Lower lobe of right lung (tissue), 2 donors: ENCODE results near the gene PDK4. TPM values are rescaled to one million over a fixed set of nuclear protein-coding genes. Genes with fewer than 3 reads are reported as not detected.

Source experiments
- ATAC-seq, 2 donors: fragments of 200-7000 bp; cut with Tn5 transposase; one replicate each; pipeline ENCODE4 v1.9.1; 2020 to 2022; ENCODE audit warnings: mild to moderate bottlenecking in 2 of 2, moderate library complexity in 2 of 2
- DNase-seq: peaks from one replicate; pipeline ENCODE4 v3.0.0-alpha.2; 2020
- H3K27ac ChIP-seq: fragments of 200-600 bp; one replicate; pipeline ENCODE4 v1.8.0; 2022
- H3K27me3 ChIP-seq: fragments of 200-600 bp; one replicate; pipeline ENCODE4 v1.8.0; 2022; ENCODE audit warnings: low read depth
- H3K36me3 ChIP-seq: fragments of 200-600 bp; one replicate; pipeline ENCODE4 v1.8.0; 2022; ENCODE audit warnings: mild to moderate bottlenecking
- H3K4me1 ChIP-seq: fragments of 200-600 bp; one replicate; pipeline ENCODE4 v1.8.0; 2022
- H3K4me3 ChIP-seq: fragments of 200-600 bp; one replicate; pipeline ENCODE4 v1.8.0; 2022; ENCODE audit warnings: mild to moderate bottlenecking
- H3K9me3 ChIP-seq: fragments of 200-600 bp; one replicate; pipeline ENCODE4 v1.8.0; 2022
- intact Hi-C: fragments of 100-400 bp; cut with DNase I; formaldehyde crosslinking; loops from one replicate; pipeline ENCODE4 v1.11.0; 2022
- long read RNA-seq: library from polyadenylated mRNA; unstranded; transcript quantifications from one replicate; pipeline ENCODE4 v2.0.0, GENCODE V29; 2021
- total RNA-seq: library from RNA; stranded (reverse); fragmentation: NEBNext Ultra II Directional; extraction: Animal tissue kit (Norgen Biotek cat#: 25700); gene quantifications from one replicate; pipeline ENCODE4 v1.2.1, GENCODE V29; 2021
- TF ChIP-seq, protein P1 (sequence below): fragments of 200-600 bp; IDR thresholded peaks from one replicate; pipeline ENCODE4 v1.8.0; 2022; ENCODE audit warnings: antibody characterized with exemption, mild to moderate bottlenecking
- donor health status: DM: no; HTN: yes; CAD: no; lungs with severe emphysema.

The PDK4 gene
- 243 TPM for total RNA-seq
- long read RNA-seq, transcript PDK4-201 (11 exons, 3,576 nt) = major isoform, 338 of 411 reads
- long read RNA-seq, partial matches to known transcripts = 42 of 411 reads
- long read RNA-seq, other reads (novel, unspliced or antisense) = 28 of 411 reads

DNA sequence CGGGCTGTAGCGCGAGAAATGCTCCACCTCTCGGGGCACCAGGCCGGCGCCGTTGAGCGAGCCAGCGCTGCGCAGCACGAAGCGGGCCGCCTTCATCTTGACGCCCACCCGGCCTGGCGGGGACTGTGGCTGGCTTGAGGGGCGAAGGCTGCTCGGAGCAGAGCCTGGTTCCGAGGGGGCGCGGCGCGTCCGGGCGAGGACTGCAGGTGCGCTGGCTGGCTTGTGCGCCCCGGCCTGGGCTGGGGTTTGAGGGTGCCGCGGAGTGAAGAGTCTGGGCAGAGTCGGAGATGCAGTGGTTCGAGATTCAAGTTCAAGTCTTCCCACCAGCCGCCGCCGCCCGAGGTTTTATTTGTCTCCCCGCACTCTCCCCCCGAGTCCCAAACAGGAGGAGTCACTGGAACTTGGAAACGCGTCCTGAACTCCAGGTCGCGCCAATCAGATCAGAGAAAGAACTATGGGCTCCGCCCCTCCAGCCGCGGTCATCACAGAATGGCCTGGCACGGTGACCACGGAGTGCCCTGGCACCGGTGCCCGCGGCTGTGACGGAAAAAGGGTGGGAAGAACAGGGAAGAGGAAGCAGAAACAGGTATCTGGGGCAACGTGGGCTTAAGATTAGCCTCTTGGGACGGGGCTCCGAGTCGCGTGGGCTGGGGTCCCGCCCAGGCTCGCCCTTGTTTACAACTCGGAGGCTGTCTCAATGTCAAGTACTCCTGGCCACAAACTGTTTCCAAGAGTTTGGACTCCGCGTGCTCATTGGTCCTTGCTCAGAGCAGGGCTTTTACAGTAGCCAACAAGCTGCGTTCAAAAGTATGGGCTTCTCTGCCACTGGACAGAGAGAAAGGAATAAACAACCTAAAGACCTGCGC lies at the start of gene PDK4:
TSS of gene PDK4 (minus strand) at position 319 of the 866 bp plus-strand sequence. CDS start at position 96, 223 bp downstream.
- ATAC-seq = peak; percentile 98 to 99
- intact Hi-C loops = loop anchor here (10.0 kb wide), 1 partner anchor 88 kb away; no protein-coding TSS in a partner anchor
- Histone ChIP-seq H3K4me3 (peak within 1 kb of the TSS; percentile 85), H3K27me3 (no peaks in the 10 kb centered on the region), H3K27ac (peak within 1 kb of the TSS; percentile 97), H3K36me3 (peaks cover 31% of the 10 kb centered on the region), H3K9me3 (no peaks in the 10 kb centered on the region), H3K4me1 (peaks cover 33% of the 10 kb centered on the region)
- TF ChIP-seq, protein P1, sequence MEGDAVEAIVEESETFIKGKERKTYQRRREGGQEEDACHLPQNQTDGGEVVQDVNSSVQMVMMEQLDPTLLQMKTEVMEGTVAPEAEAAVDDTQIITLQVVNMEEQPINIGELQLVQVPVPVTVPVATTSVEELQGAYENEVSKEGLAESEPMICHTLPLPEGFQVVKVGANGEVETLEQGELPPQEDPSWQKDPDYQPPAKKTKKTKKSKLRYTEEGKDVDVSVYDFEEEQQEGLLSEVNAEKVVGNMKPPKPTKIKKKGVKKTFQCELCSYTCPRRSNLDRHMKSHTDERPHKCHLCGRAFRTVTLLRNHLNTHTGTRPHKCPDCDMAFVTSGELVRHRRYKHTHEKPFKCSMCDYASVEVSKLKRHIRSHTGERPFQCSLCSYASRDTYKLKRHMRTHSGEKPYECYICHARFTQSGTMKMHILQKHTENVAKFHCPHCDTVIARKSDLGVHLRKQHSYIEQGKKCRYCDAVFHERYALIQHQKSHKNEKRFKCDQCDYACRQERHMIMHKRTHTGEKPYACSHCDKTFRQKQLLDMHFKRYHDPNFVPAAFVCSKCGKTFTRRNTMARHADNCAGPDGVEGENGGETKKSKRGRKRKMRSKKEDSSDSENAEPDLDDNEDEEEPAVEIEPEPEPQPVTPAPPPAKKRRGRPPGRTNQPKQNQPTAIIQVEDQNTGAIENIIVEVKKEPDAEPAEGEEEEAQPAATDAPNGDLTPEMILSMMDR = no peak
- peak; percentile 96 for DNase-seq

DNA sequence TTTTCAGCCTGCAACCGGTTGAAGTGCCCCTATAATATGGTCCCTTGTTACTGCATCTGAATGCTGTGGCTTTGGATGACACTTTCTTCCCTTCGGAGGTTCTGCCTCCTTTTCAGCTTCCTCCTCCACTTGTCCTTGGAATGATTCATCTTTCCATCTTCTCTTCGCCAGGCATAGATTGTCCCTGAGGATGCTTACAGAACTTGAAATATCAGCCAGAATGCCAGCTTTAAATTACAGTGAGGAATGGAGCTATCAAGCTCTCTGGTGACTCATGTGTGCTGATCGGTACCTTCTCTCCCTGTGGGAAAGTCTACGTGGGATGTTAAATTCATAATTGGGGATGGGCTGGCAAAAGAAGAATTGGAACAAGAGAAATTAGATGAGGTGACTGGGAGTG lies 45.9 kb upstream of the PDK4 start:
- Histone ChIP-seq H3K27me3 (no peaks in the 10 kb centered on the region), H3K27ac (no peak overlapping the region), H3K4me3 (no peak overlapping the region), H3K4me1 (no peaks in the 10 kb centered on the region), H3K36me3 (no peaks in the 10 kb centered on the region), H3K9me3 (no peaks in the 10 kb centered on the region)
- ATAC-seq (no peak), DNase-seq (no peak)
- intact Hi-C loops = no loop called here
- TF ChIP-seq, protein P1 = no peak

DNA sequence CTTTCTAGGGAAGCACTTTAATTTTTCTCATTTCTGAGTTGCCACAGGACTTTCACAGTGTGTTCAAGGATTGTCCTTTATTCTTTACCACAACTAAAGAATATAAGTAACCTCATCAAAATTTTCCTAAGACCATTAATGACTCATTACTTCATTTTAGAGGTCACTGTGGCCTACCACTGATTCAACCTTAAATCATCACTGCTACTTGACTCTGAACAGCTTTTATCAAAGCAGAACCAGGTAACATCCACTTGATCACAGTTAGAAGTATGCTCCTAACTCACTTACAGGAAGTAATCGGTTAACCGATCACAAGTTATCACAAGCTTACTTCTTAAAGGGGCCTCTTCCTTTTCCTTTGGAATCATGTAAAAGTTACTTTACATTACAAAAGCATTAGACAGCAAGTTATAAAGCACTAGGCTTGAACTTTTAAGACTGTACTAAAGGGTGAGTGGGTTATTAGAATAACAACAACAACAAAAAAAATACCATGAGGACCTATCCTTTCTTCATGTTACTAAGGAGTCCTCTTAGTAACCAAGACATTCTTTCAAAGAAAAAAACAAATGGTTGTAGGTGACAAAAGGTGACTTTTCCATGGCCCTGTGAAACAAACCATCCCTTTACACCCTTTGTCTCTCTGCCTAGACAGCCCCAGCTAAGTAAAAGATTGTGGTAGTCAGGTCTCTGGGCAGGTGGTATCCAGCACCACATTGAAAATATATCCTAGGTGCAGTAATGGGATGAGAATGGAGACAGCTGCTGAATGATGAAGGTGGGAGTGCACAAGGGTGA lies 40.0 kb upstream of the PDK4 start:
- TF ChIP-seq, protein P1 = no peak

DNA sequence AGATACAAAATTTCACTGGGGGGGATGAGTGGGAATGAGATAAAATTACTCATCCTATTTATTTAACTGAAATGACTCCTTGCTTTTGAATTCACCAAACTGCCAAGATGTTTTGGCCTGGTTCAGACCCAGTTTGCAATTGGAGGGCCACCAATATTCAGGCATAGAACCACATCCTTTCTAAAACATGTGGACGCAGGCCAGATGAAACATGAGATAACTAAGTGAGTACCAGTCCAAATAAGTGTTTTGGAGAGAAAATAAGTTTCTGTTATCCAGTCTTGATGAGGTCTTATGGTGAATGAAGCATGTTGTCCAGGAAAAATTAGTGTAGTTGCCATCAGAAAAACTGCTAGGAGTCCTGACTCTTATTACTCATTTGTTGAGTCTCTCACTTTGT lies 36.3 kb upstream of the PDK4 start:
- TF ChIP-seq, protein P1 = no peak
- no peak overlapping the region for H3K27ac ChIP-seq
- ATAC-seq (no peak), DNase-seq (no peak)
- intact Hi-C loops = no loop called here
- peaks cover 16% of the 10 kb centered on the region for H3K4me1 ChIP-seq
- H3K9me3 ChIP-seq = no peaks in the 10 kb centered on the region
- no peak overlapping the region for H3K4me3 ChIP-seq
- H3K36me3 ChIP-seq = no peaks in the 10 kb centered on the region
- no peaks in the 10 kb centered on the region for H3K27me3 ChIP-seq

More for the DNA sequence above, 40.0 kb upstream of the PDK4 start:
- no peak overlapping the region for H3K4me3 ChIP-seq
- no peak overlapping the region for H3K27ac ChIP-seq
- no peaks in the 10 kb centered on the region for H3K36me3 ChIP-seq
- H3K9me3 ChIP-seq = no peaks in the 10 kb centered on the region
- ATAC-seq (peak in 1 of 2 donors; percentile 46), DNase-seq (no peak)
- no peaks in the 10 kb centered on the region for H3K27me3 ChIP-seq
- peaks cover 3% of the 10 kb centered on the region for H3K4me1 ChIP-seq
- intact Hi-C loops = no loop called here

DNA sequence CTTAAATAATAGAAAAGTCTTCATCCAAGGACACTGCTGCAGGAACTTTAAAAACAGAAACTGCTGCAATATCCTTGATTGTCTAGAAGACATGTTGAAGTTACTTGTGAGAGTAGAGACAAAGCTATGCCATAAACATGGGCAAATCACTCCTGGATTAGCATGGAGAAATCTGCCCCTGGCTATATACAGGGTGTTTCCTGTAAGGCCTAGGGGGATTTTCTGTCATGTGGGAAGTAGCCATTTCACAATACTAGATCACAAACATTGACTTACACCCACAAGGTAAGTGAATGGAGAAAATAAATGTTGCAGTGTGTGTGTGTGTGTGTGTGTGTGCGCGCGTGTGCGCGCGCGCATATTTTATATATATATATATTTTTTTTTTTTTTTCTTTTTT lies 35.2 kb upstream of the PDK4 start:
- TF ChIP-seq, protein P1 = no peak
- no peak for DNase-seq
- Histone ChIP-seq H3K27me3 (no peaks in the 10 kb centered on the region), H3K36me3 (no peaks in the 10 kb centered on the region), H3K4me1 (peaks cover 16% of the 10 kb centered on the region), H3K27ac (no peak overlapping the region), H3K9me3 (no peaks in the 10 kb centered on the region), H3K4me3 (no peak overlapping the region)
- peak in 1 of 2 donors; percentile 39 for ATAC-seq
- intact Hi-C loops = no loop called here
